HG02759 (cell line): ENCODE measurements around the gene TBC1D19.
A peak's percentile ranks its signal among the peaks of the same experiment; 100 is the strongest.
"Not testable (repeated sequence)": the region's sequence is repeated elsewhere in the genome, so short reads cannot be mapped to it uniquely, and the experiment has no call there.

ENCODE experiments used
- ATAC-seq: cut with Tn5 transposase; IDR thresholded peaks from one replicate; pipeline ENCODE4 v1.9.1; 2021; ENCODE audit warnings: mild to moderate bottlenecking, moderate library complexity; ENCODE audit not compliant: unreplicated experiment

Gene TBC1D19

GRCh38 chr4:26583865-26584652, at the start of gene TBC1D19:
TSS of gene TBC1D19 (plus strand) at chr4:26584084. CDS start at chr4:26584194, 110 bp downstream.
- peak; percentile 100 for ATAC-seq

- no peak for ATAC-seq
Measured at GRCh38 chr4:26542991-26543390, 40.9 kb upstream of the TBC1D19 start.

GRCh38 chr4:26544421-26544820, 39.5 kb upstream of the TBC1D19 start:
- ATAC-seq, result no peak

GRCh38 chr4:26548379-26548778, 35.5 kb upstream of the TBC1D19 start:
- not testable (repeated sequence) for ATAC-seq

GRCh38 chr4:26557164-26557563, 26.7 kb upstream of the TBC1D19 start:
- no peak for ATAC-seq

- no peak for ATAC-seq
Measured at GRCh38 chr4:26558166-26558895, 25.6 kb upstream of the TBC1D19 start.

- no peak for ATAC-seq
Measured at GRCh38 chr4:26566133-26566532, 17.8 kb upstream of the TBC1D19 start.

GRCh38 chr4:26568446-26568994, 15.4 kb upstream of the TBC1D19 start:
- ATAC-seq, result no peak

- ATAC-seq, result no peak
Measured at GRCh38 chr4:26570596-26570995, 13.3 kb upstream of the TBC1D19 start.

GRCh38 chr4:26573389-26573794, 10.5 kb upstream of the TBC1D19 start:
- ATAC-seq, result no peak

- no peak for ATAC-seq
Measured at GRCh38 chr4:26574563-26574962, 9.3 kb upstream of the TBC1D19 start.

GRCh38 chr4:26576231-26576739, 7.6 kb upstream of the TBC1D19 start:
- no peak for ATAC-seq

- no peak for ATAC-seq
Measured at GRCh38 chr4:26577066-26577465, 6.8 kb upstream of the TBC1D19 start.

- ATAC-seq, result no peak
Measured at GRCh38 chr4:26579169-26579568, 4.7 kb upstream of the TBC1D19 start.

GRCh38 chr4:26581341-26581740, 2.5 kb upstream of the TBC1D19 start:
- not testable (repeated sequence) for ATAC-seq

GRCh38 chr4:26583538-26583864, 383 bp upstream of the TBC1D19 start:
- ATAC-seq, result peak; percentile 55

GRCh38 chr4:26584725-26585124, 841 bp downstream of the TBC1D19 start:
- ATAC-seq, result no peak

- ATAC-seq, result no peak
Measured at GRCh38 chr4:26589705-26590104, 5.8 kb downstream of the TBC1D19 start.

GRCh38 chr4:26590639-26591038, 6.8 kb downstream of the TBC1D19 start:
- ATAC-seq, result no peak

GRCh38 chr4:26593557-26593956, 9.7 kb downstream of the TBC1D19 start:
- not testable (repeated sequence) for ATAC-seq

GRCh38 chr4:26594371-26594770, 10.5 kb downstream of the TBC1D19 start:
- ATAC-seq, result no peak

- no peak for ATAC-seq
Measured at GRCh38 chr4:26594778-26595177, 10.9 kb downstream of the TBC1D19 start.
